K562 (cell line): ENCODE results near the gene DSC2. TPM values are rescaled to one million over a fixed set of nuclear protein-coding genes. Genes with fewer than 3 reads are reported as not detected.

Source experiments
- ATAC-seq: fragments of 200-7000 bp; cut with Tn5 transposase; 3 replicates; pipeline ENCODE4 v1.9.1; 2020; ENCODE audit warnings: moderate library complexity
- BruUV-seq: library from RNA; stranded (reverse); fragments of 400-500 nt; replicated peaks from 2 replicates; lab custom pipeline; 2021; lab: Mats Ljungman, UMichigan
- CTCF ChIA-PET: fragments of 300-600 bp; formaldehyde crosslinking; extraction: SDS; loops from one replicate; lab custom pipeline; 2021; ENCODE audit warnings: low intra/inter-chr PET ratio; lab: Yijun Ruan, JAX
- POLR2A ChIA-PET: fragments of 300-600, 350-650 bp; sonication (Branson Sonifier 250); formaldehyde crosslinking; extraction: SDS; loops from one replicate; lab custom pipeline; 2021; ENCODE audit warnings: antibody characterized with exemption, inconsistent platforms; lab: Yijun Ruan, JAX
- DNase-seq, 4 experiments: peaks; one replicate each; pipeline versions ENCODE4 v3.0.0 to v3.0.0-alpha.2; 2011 to 2018; ENCODE audit warnings: low spot score in 3 of 4, mixed read lengths in 3 of 4; ENCODE audit errors: extremely low read depth in 1 of 4
- FAIRE-seq: peaks from 2 replicates; lab custom pipeline; 2011; peaks lifted over from hg19 to GRCh38; lab: Jason Lieb, UNC
- H2AFZ ChIP-seq: 2 replicates; pipeline ENCODE4 v1.6.0; 2011; ENCODE audit warnings: low read depth, low read length, control low read depth, inconsistent platforms
- H3K27ac ChIP-seq: fragments of 200-600 bp; 3 replicates; pipeline ENCODE4 v1.8.0; 2011; ENCODE audit warnings: low read depth, mild to moderate bottlenecking, control low read depth, inconsistent platforms, low read length, moderate library complexity, mixed read lengths; ENCODE audit errors: extremely low read depth
- H3K27me3 ChIP-seq, 2 experiments: fragments of 300-600 bp in 1 of 2; 2 replicates in 1 of 2; 3 replicates in 1 of 2; pipeline versions ENCODE4 v1.6.0 to v1.8.0; 2011; ENCODE audit warnings: inconsistent platforms in 2 of 2, low read length in 2 of 2, mild to moderate bottlenecking in 1 of 2, mixed read lengths in 1 of 2, moderate library complexity in 1 of 2; ENCODE audit not compliant: control insufficient read depth in 2 of 2, insufficient read depth in 2 of 2
- H3K36me3 ChIP-seq: fragments of 300-600 bp; 3 replicates; pipeline ENCODE4 v1.8.0; 2011; ENCODE audit warnings: mild to moderate bottlenecking, low read length, inconsistent platforms; ENCODE audit not compliant: control insufficient read depth, insufficient read depth
- H3K4me1 ChIP-seq, 2 experiments: fragments of 200-600 bp in 1 of 2; replicated peaks in 1 of 2; 2 replicates in 1 of 2; 3 replicates in 1 of 2; pipeline versions ENCODE4 v1.5.1 to v1.8.0; 2011; ENCODE audit warnings: inconsistent platforms in 2 of 2, low read length in 2 of 2, mild to moderate bottlenecking in 1 of 2, mixed read lengths in 1 of 2, moderate library complexity in 1 of 2; ENCODE audit not compliant: control insufficient read depth in 2 of 2, insufficient read depth in 2 of 2
- H3K4me2 ChIP-seq: 2 replicates; pipeline ENCODE4 v1.6.1; 2011; ENCODE audit warnings: low read length, control low read depth, inconsistent platforms, mixed read lengths; ENCODE audit not compliant: insufficient read depth
- H3K4me3 ChIP-seq: fragments of 200-600 bp; sonication (generic), shearing (Covaris generic); 2 replicates; pipeline ENCODE4 v1.5.1; 2016; ENCODE audit warnings: control low read depth, inconsistent platforms
- H3K79me2 ChIP-seq: fragments of 200-600 bp; 3 replicates; pipeline ENCODE4 v1.8.0; 2011; ENCODE audit warnings: low read length, inconsistent platforms; ENCODE audit not compliant: control insufficient read depth, insufficient read depth
- H3K9ac ChIP-seq, 2 experiments: 2 replicates each; pipeline versions ENCODE4 v1.6.0 to v1.6.1; 2011; ENCODE audit warnings: low read depth in 2 of 2, low read length in 2 of 2, control low read depth in 1 of 2, inconsistent platforms in 1 of 2, mild to moderate bottlenecking in 1 of 2, mixed read lengths in 1 of 2; ENCODE audit not compliant: insufficient read depth in 1 of 2
- H3K9me1 ChIP-seq: one replicate; pipeline ENCODE4 v1.6.0; 2011; ENCODE audit warnings: inconsistent platforms, mild to moderate bottlenecking, low read length, moderate library complexity; ENCODE audit not compliant: control insufficient read depth, insufficient read depth
- H3K9me3 ChIP-seq: replicated peaks from 2 replicates; pipeline ENCODE4 v1.5.1; 2011; ENCODE audit warnings: low read depth, low read length, inconsistent platforms; ENCODE audit not compliant: control insufficient read depth, insufficient read depth
- H4K20me1 ChIP-seq: replicated peaks from 2 replicates; pipeline ENCODE4 v1.6.1; 2011; ENCODE audit warnings: low read length, inconsistent platforms, mixed read lengths; ENCODE audit not compliant: control insufficient read depth, insufficient read depth
- ARHGAP35 ChIP-seq: fragments of 450-650 bp; IDR thresholded peaks from 2 replicates; pipeline ENCODE4 v1.6.1; 2018; ENCODE audit not compliant: partially characterized antibody
- JUN ChIP-seq, 2 experiments: sonication (generic) in 1 of 2; formaldehyde crosslinking in 1 of 2; IDR thresholded peaks; 2 replicates each; pipeline versions ENCODE4 v1.6.1 to v1.8.0; 2012 to 2022; ENCODE audit warnings: borderline replicate concordance in 2 of 2, mild to moderate bottlenecking in 2 of 2, improper control_type of control experiment in 1 of 2, low read depth in 1 of 2, low read length in 1 of 2, missing genetic modification reagents in 1 of 2
- KDM4B ChIP-seq, 2 experiments: fragments of 450-650 bp in 1 of 2; sonication (generic) in 1 of 2; IDR thresholded peaks; 2 replicates each; pipeline ENCODE4 v1.6.1; 2016 to 2017; ENCODE audit warnings: borderline replicate concordance in 2 of 2, antibody characterized with exemption in 1 of 2, low read depth in 1 of 2, mild to moderate bottlenecking in 1 of 2
- SMAD3 ChIP-seq: fragments of 450-650 bp; formaldehyde crosslinking; conservative IDR thresholded peaks from 2 replicates; pipeline ENCODE4 v1.4.0; 2020; ENCODE audit warnings: mild to moderate bottlenecking
- ZC3H11A ChIP-seq: IDR thresholded peaks from 2 replicates; pipeline ENCODE4 v1.6.1; 2012; ENCODE audit warnings: low read depth, low read length, improper control_type of control experiment
- ZFP30 ChIP-seq: fragments of 250-450 bp; sonication (Bioruptor Pico); IDR thresholded peaks from 2 replicates; pipeline ENCODE4 v1.8.0; 2022; ENCODE audit warnings: moderate library complexity, mild to moderate bottlenecking, inconsistent platforms, borderline replicate concordance
- ZNF184 ChIP-seq: sonication (generic); formaldehyde crosslinking; IDR thresholded peaks from 2 replicates; pipeline ENCODE4 v1.5.0; 2020; ENCODE audit warnings: missing genetic modification reagents
- ZNF778 ChIP-seq: fragments of 450-650 bp; formaldehyde crosslinking; IDR thresholded peaks from 2 replicates; pipeline ENCODE4 v1.4.0; 2020; ENCODE audit warnings: mild to moderate bottlenecking, moderate library complexity
- WGBS: fragments of 100-300 bp; shearing (Covaris generic); methylation state at CpG from one replicate; pipeline ENCODE4 v1.1.6; 2016; ENCODE audit warnings: low coverage, mixed read lengths; ENCODE audit not compliant: insufficient coverage; ENCODE audit errors: missing lambda C conversion rate; 5-methylcytosine and 5-hydroxymethylcytosine counted together
- in situ Hi-C: fragments of 300-500 bp; cut with MboI; formaldehyde crosslinking; loops from 4 replicates; pipeline ENCODE4 v1.15.0; 2018; ENCODE audit warnings: inconsistent platforms, mixed read lengths
- intact Hi-C: fragments of 100-400 bp; cut with micrococcal nuclease; formaldehyde crosslinking; loops from 2 replicates; pipeline ENCODE4 v1.14.2; 2022
- polyA plus RNA-seq, 8 experiments: library from polyadenylated mRNA; depleted of rRNA in 4 of 8; stranded (reverse) in 5 of 8; unstranded in 3 of 8; fragments of >200 nt; fragmentation: Nextera tagmentation in 2 of 8; fragmentation: Illumina TruSeq in 1 of 8; extraction: Ambion mirVana in 2 of 8; extraction: Trizol in 1 of 8; gene quantifications; 2 replicates each; pipeline versions ENCODE4 v1.2.1 to v1.2.3, GENCODE V29; 2011 to 2014; ENCODE audit warnings: inconsistent platforms in 1 of 8, missing spikeins in 1 of 8
- total RNA-seq, 7 experiments: library from RNA; depleted of rRNA in 6 of 7; stranded (reverse); fragments of >200 nt in 6 of 7; fragmentation: Illumina TruSeq in 2 of 7; extraction: Trizol in 2 of 7; gene quantifications; 2 replicates each; pipeline versions ENCODE4 v1.2.1 to v1.2.3, GENCODE V29; 2011 to 2021; ENCODE audit warnings: low replicate concordance in 1 of 7
- TF ChIP-seq, protein P1 (sequence below): fragments of 250-450 bp; sonication (Bioruptor Pico); IDR thresholded peaks from 2 replicates; pipeline ENCODE4 v1.6.1; 2021; ENCODE audit warnings: mild to moderate bottlenecking

Gene DSC2
- total and polyA plus RNA-seq, 9 of the 15 experiments (the other 6 are each of a cell fraction or from before 2014, with no cell fraction given) = 3.8 to 15.3 (median 6.4) TPM

DNA sequence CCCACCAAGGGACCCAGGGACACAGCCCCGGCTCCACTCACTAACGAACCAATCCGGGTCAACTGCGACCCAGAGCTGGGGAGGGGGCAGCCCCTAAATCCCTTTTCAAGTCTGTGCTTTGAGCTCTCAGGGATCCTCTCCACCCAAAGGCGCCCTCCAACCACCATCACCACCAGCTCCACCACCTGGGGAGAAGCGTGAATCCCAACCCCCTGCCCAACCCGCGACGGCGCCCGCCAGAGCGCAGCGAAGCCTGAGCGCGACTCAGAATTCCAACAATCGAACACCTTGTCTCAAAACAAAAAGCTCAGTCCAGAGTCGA is 60.2 kb downstream of the DSC2 start:
- ChIA-PET CTCF (no interaction called here), POLR2A (interaction anchor here (0.7 kb wide), 1 partner anchor 515 kb away, joined by 3 read pairs; no protein-coding TSS in a partner anchor)
- H3K36me3 ChIP-seq = no peaks in the 10 kb centered on the region
- H3K9me3 ChIP-seq = no peaks in the 10 kb centered on the region
- H3K27me3 ChIP-seq = peaks cover 0 to 23% of the 10 kb centered on the region in 2 experiments; a peak in 2 of 5 replicates
- DNase-seq = no peak
- in situ Hi-C loops (no loop called here), intact Hi-C loops (no loop called here)
- H3K4me3 ChIP-seq = no peak overlapping the region
- H3K4me1 ChIP-seq = peaks cover 0 to 18% of the 10 kb centered on the region in 2 experiments; a peak in 1 of 5 replicates
- no peak for FAIRE-seq
- no peak overlapping the region for H3K4me2 ChIP-seq
- no peak for TF ChIP-seq ZNF184 (CRISPR knock-in tag)
- no peak for TF ChIP-seq SMAD3 (CRISPR knock-in tag)
- TF ChIP-seq JUN (IDR thresholded peaks at IDR 0.05; ENCODE audit: borderline replicate concordance, low read depth, low read length) = no peak
- TF ChIP-seq JUN (CRISPR knock-in tag; IDR thresholded peaks at IDR 0.05; ENCODE audit: borderline replicate concordance) = no peak
- no peak for TF ChIP-seq KDM4B (IDR thresholded peaks at IDR 0.05; ENCODE audit: borderline replicate concordance in 2 of 2, low read depth in 1 of 2)
- TF ChIP-seq, protein P1, sequence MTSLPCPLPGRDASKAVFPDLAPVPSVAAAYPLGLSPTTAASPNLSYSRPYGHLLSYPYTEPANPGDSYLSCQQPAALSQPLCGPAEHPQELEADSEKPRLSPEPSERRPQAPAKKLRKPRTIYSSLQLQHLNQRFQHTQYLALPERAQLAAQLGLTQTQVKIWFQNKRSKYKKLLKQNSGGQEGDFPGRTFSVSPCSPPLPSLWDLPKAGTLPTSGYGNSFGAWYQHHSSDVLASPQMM = no peak
- TF ChIP-seq ZFP30 (CRISPR knock-in tag) = no peak
- TF ChIP-seq ZC3H11A = no peak
- TF ChIP-seq ZNF778 (CRISPR knock-in tag) = no peak
- TF ChIP-seq ARHGAP35 = no peak
- H4K20me1 ChIP-seq = no peaks in the 10 kb centered on the region
- no peak overlapping the region for H3K9ac ChIP-seq
- H3K9me1 ChIP-seq = no peaks in the 10 kb centered on the region
- no peak for ATAC-seq
- no peaks in the 10 kb centered on the region for H3K79me2 ChIP-seq
- H3K27ac ChIP-seq = no peak overlapping the region
- WGBS = 59% methylated on average over 16 of the region's 17 CpGs
- BruUV-seq = no TSS peak
- no peak overlapping the region for H2AFZ ChIP-seq
